Measurements from ENCODE around the gene RAD1.

The RAD1 gene

GRCh38 chr5:34932947-34933346 is 17.6 kb upstream of the RAD1 start:
- no peak for TF ChIP-seq GFI1B (tag by site-specific recombination; IDR thresholded peaks at IDR 0.05)
- TF ChIP-seq, protein P1, sequence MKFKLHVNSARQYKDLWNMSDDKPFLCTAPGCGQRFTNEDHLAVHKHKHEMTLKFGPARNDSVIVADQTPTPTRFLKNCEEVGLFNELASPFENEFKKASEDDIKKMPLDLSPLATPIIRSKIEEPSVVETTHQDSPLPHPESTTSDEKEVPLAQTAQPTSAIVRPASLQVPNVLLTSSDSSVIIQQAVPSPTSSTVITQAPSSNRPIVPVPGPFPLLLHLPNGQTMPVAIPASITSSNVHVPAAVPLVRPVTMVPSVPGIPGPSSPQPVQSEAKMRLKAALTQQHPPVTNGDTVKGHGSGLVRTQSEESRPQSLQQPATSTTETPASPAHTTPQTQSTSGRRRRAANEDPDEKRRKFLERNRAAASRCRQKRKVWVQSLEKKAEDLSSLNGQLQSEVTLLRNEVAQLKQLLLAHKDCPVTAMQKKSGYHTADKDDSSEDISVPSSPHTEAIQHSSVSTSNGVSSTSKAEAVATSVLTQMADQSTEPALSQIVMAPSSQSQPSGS (tag by site-specific recombination; IDR thresholded peaks at IDR 0.05; ENCODE audit: low read depth) = no peak
- no peak for TF ChIP-seq GLIS1 (tag by site-specific recombination; IDR thresholded peaks at IDR 0.05)
- ChIA-PET POLR2A (interaction anchor here (0.7 to 2.4 kb wide), 2 partner anchors 10 to 18 kb away, joined by 3 to 11 read pairs; partner anchors contain the start of genes BRIX1 and RAD1), CTCF (no interaction called here)
- Histone ChIP-seq H3K4me3 (ENCODE audit: low read depth, low read length) (no peak overlapping the region), H3K27ac (ENCODE audit: extremely low read depth, low read depth, low read length) (no peak overlapping the region), H3K9me3 (ENCODE audit: control insufficient read depth, insufficient read depth, low read depth, low read length) (no peaks in the 10 kb centered on the region), H3K36me3 (ENCODE audit: control insufficient read depth in 2 of 2, insufficient read depth in 1 of 2, low read length in 2 of 2) (peaks cover 34 to 49% of the 10 kb centered on the region in 2 experiments), H3K4me1 (ENCODE audit: control insufficient read depth, insufficient read depth, low read length) (peaks cover 12% of the 10 kb centered on the region; the same call in 1 of the 2 replicates)

DNA sequence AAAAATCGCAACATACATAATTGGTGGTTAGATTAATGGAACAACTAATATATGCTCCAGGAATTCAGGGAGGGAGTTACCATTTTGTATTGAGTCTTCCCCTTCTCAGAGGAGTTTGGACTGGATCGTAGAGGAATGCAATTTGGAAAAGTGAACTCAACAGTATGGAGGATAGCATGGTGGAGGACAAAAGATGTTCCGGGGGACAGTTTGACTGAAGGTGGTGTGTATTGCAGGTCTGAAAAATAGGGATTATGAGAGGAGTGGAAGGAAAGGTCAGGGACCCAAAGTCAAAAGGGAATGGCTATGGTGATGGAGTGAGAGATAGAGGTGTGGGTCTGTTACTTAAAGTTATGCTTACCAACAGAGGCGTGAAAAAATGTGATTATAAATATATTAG is 15.6 kb upstream of the RAD1 start:
- Histone ChIP-seq H3K9me3 (ENCODE audit: control insufficient read depth, insufficient read depth, low read depth, low read length) (no peaks in the 10 kb centered on the region), H3K36me3 (ENCODE audit: control insufficient read depth in 2 of 2, insufficient read depth in 1 of 2, low read length in 2 of 2) (peaks cover 28 to 44% of the 10 kb centered on the region in 2 experiments), H3K27ac (ENCODE audit: extremely low read depth, low read depth, low read length) (no peak overlapping the region; the same call in 1 of the 2 replicates), H3K4me3 (ENCODE audit: low read depth, low read length) (peak overlapping the region; percentile 98), H3K4me1 (ENCODE audit: control insufficient read depth, insufficient read depth, low read length) (peaks cover 12% of the 10 kb centered on the region; the same call in 1 of the 2 replicates)
- TF ChIP-seq ZNF211 (tag by site-specific recombination; IDR thresholded peaks at IDR 0.05; ENCODE audit: low read depth) (no peak), ZFP69B (tag by site-specific recombination; IDR thresholded peaks at IDR 0.05) (no peak), TCF7L2 (IDR thresholded peaks at IDR 0.05; ENCODE audit: borderline replicate concordance, low read depth, low read length) (no peak), ZBTB1 (tag by site-specific recombination; IDR thresholded peaks at IDR 0.05) (no peak), ZNF274 (IDR thresholded peaks at IDR 0.05; ENCODE audit: low read length) (no peak), ZNF274 (tag by site-specific recombination; IDR thresholded peaks at IDR 0.05; ENCODE audit: borderline replicate concordance) (no peak), ZNF175 (tag by site-specific recombination; IDR thresholded peaks at IDR 0.05) (no peak), ZNF585B (tag by site-specific recombination; IDR thresholded peaks at IDR 0.05) (no peak), ZBTB48 (tag by site-specific recombination; IDR thresholded peaks at IDR 0.05) (no peak), BCL11B (tag by site-specific recombination; IDR thresholded peaks at IDR 0.05; ENCODE audit: low read depth) (no peak), ZNF677 (tag by site-specific recombination; IDR thresholded peaks at IDR 0.05) (no peak), HOXA7 (CRISPR knock-in tag; IDR thresholded peaks at IDR 0.05; ENCODE audit: borderline replicate concordance) (no peak), ZNF549 (tag by site-specific recombination; IDR thresholded peaks at IDR 0.05) (no peak), ZNF362 (tag by site-specific recombination; IDR thresholded peaks at IDR 0.05) (no peak), ZIC2 (tag by site-specific recombination; IDR thresholded peaks at IDR 0.05) (no peak), ZNF610 (tag by site-specific recombination; IDR thresholded peaks at IDR 0.05; ENCODE audit: borderline replicate concordance) (no peak), ZNF530 (tag by site-specific recombination; IDR thresholded peaks at IDR 0.05; ENCODE audit: low read depth) (0 out of 2 replicates have a peak, but pooled peaks have one; percentile 11), ZNF366 (tag by site-specific recombination; conservative IDR thresholded peaks at IDR 0.05) (peak; percentile 56), ZNF324 (tag by site-specific recombination; IDR thresholded peaks at IDR 0.05) (no peak)
- TF ChIP-seq, protein P2, sequence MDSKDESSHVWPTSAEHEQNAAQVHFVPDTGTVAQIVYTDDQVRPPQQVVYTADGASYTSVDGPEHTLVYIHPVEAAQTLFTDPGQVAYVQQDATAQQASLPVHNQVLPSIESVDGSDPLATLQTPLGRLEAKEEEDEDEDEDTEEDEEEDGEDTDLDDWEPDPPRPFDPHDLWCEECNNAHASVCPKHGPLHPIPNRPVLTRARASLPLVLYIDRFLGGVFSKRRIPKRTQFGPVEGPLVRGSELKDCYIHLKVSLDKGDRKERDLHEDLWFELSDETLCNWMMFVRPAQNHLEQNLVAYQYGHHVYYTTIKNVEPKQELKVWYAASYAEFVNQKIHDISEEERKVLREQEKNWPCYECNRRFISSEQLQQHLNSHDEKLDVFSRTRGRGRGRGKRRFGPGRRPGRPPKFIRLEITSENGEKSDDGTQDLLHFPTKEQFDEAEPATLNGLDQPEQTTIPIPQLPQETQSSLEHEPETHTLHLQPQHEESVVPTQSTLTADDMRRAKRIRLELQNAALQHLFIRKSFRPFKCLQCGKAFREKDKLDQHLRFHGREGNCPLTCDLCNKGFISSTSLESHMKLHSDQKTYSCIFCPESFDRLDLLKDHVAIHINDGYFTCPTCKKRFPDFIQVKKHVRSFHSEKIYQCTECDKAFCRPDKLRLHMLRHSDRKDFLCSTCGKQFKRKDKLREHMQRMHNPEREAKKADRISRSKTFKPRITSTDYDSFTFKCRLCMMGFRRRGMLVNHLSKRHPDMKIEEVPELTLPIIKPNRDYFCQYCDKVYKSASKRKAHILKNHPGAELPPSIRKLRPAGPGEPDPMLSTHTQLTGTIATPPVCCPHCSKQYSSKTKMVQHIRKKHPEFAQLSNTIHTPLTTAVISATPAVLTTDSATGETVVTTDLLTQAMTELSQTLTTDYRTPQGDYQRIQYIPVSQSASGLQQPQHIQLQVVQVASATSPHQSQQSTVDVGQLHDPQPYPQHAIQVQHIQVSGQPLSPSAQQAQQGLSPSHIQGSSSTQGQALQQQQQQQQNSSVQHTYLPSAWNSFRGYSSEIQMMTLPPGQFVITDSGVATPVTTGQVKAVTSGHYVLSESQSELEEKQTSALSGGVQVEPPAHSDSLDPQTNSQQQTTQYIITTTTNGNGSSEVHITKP (tag by site-specific recombination; IDR thresholded peaks at IDR 0.05) = 0 out of 2 replicates have a peak, but pooled peaks have one; percentile 24
- TF ChIP-seq, protein P3, sequence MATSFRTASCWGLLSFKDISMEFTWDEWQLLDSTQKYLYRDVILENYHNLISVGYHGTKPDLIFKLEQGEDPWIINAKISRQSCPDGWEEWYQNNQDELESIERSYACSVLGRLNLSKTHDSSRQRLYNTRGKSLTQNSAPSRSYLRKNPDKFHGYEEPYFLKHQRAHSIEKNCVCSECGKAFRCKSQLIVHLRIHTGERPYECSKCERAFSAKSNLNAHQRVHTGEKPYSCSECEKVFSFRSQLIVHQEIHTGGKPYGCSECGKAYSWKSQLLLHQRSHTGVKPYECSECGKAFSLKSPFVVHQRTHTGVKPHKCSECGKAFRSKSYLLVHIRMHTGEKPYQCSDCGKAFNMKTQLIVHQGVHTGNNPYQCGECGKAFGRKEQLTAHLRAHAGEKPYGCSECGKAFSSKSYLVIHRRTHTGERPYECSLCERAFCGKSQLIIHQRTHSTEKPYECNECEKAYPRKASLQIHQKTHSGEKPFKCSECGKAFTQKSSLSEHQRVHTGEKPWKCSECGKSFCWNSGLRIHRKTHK (tag by site-specific recombination; IDR thresholded peaks at IDR 0.05) = no peak
- TF ChIP-seq, protein P4, sequence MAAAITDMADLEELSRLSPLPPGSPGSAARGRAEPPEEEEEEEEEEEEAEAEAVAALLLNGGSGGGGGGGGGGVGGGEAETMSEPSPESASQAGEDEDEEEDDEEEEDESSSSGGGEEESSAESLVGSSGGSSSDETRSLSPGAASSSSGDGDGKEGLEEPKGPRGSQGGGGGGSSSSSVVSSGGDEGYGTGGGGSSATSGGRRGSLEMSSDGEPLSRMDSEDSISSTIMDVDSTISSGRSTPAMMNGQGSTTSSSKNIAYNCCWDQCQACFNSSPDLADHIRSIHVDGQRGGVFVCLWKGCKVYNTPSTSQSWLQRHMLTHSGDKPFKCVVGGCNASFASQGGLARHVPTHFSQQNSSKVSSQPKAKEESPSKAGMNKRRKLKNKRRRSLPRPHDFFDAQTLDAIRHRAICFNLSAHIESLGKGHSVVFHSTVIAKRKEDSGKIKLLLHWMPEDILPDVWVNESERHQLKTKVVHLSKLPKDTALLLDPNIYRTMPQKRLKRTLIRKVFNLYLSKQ (tag by site-specific recombination; IDR thresholded peaks at IDR 0.05; ENCODE audit: borderline replicate concordance) = no peak
- POLR2A ChIA-PET = interaction anchor here (2.0 to 3.8 kb wide), 4 partner anchors 10 to 21 kb away, joined by 7 to 152 read pairs (median 11); partner anchors contain the start of genes BRIX1 and RAD1
- CTCF ChIA-PET = interaction anchor here (0.5 to 1.4 kb wide), 2 partner anchors 72 to 406 kb away, joined by 5 read pairs; no protein-coding TSS in a partner anchor
